CD4-positive, alpha-beta memory T cell (primary cell): ENCODE results near the gene SHLD1. TPM values are rescaled to one million over a fixed set of nuclear protein-coding genes. Genes with fewer than 3 reads are reported as not detected.
A peak's percentile ranks its signal among the peaks of the same experiment; 100 is the strongest.

Experiments
- CTCF ChIA-PET: fragments of 350-600 bp; sonication (Branson Sonifier 250); formaldehyde crosslinking; loops from one replicate; lab custom pipeline; 2021; ENCODE audit warnings: inconsistent platforms; ENCODE audit not compliant: partially characterized antibody; lab: Charles Lee
- POLR2A ChIA-PET: fragments of 350-600 bp; sonication (Branson Sonifier 250); formaldehyde crosslinking; loops from one replicate; lab custom pipeline; 2021; ENCODE audit not compliant: partially characterized antibody; lab: Charles Lee
- DNase-seq, 5 donors: peaks; one replicate each; pipeline versions ENCODE4 v3.0.0 to v3.0.0-alpha.2; 2020 to 2022; ENCODE audit warnings: mixed read lengths in 1 of 5
- H3K27ac ChIP-seq: one replicate; pipeline ENCODE4 v1.7.0; 2013; ENCODE audit warnings: low read depth, low read length
- H3K27me3 ChIP-seq: 2 replicates; pipeline ENCODE4 v1.7.0; 2013; ENCODE audit warnings: mild to moderate bottlenecking, low read length, moderate library complexity; ENCODE audit not compliant: insufficient read depth
- H3K36me3 ChIP-seq: 2 replicates; pipeline ENCODE4 v1.7.0; 2013; ENCODE audit warnings: mild to moderate bottlenecking, low read length, moderate library complexity; ENCODE audit not compliant: insufficient read depth
- H3K4me1 ChIP-seq: 2 replicates; pipeline ENCODE4 v1.7.0; 2013; ENCODE audit warnings: mild to moderate bottlenecking, low read length, moderate library complexity; ENCODE audit not compliant: insufficient read depth
- H3K4me3 ChIP-seq, 2 donors: one replicate each; pipeline ENCODE4 v1.7.0; 2013; ENCODE audit warnings: low read length in 2 of 2, mild to moderate bottlenecking in 1 of 2
- H3K9me3 ChIP-seq, 2 donors: one replicate each; pipeline ENCODE4 v1.7.0; 2013; ENCODE audit warnings: low read length in 2 of 2, control low read depth in 1 of 2; ENCODE audit not compliant: control insufficient read depth in 1 of 2
- H3K27ac Mint-ChIP-seq, 7 donors: one replicate each; pipeline ENCODE4 v1.8.0; 2020 to 2021; ENCODE audit warnings: mixed read lengths in 7 of 7, mild to moderate bottlenecking in 6 of 7, inconsistent platforms in 3 of 7, moderate library complexity in 3 of 7
- H3K27me3 Mint-ChIP-seq, 2 donors: one replicate each; pipeline ENCODE4 v1.8.0; 2020 to 2021; ENCODE audit warnings: mixed read lengths in 2 of 2
- H3K36me3 Mint-ChIP-seq, 2 donors: one replicate each; pipeline ENCODE4 v1.8.0; 2020 to 2021; ENCODE audit warnings: mixed read lengths in 2 of 2, inconsistent platforms in 1 of 2, mild to moderate bottlenecking in 1 of 2
- H3K4me1 Mint-ChIP-seq, 4 donors: one replicate each; pipeline ENCODE4 v1.8.0; 2020 to 2021; ENCODE audit warnings: mixed read lengths in 4 of 4, mild to moderate bottlenecking in 1 of 4
- H3K4me3 Mint-ChIP-seq, 8 donors: one replicate each; pipeline ENCODE4 v1.8.0; 2020 to 2021; ENCODE audit warnings: mixed read lengths in 8 of 8, mild to moderate bottlenecking in 7 of 8, moderate library complexity in 6 of 8, inconsistent platforms in 3 of 8
- H3K9me3 Mint-ChIP-seq, 8 donors: one replicate each; pipeline ENCODE4 v1.8.0; 2020 to 2021; ENCODE audit warnings: mixed read lengths in 8 of 8, mild to moderate bottlenecking in 5 of 8, inconsistent platforms in 3 of 8, moderate library complexity in 1 of 8
- intact Hi-C: fragments of 100-400 bp; cut with micrococcal nuclease; formaldehyde crosslinking; loops from one replicate; pipeline ENCODE4 v1.15.1; 2023
- polyA plus RNA-seq, 2 donors: library from polyadenylated mRNA; unstranded; fragments of 300-500 nt; fragmentation: Illumina TruSeq; gene quantifications; one replicate each; pipeline ENCODE4 v1.2.3, GENCODE V29; 2021
- total RNA-seq, 2 experiments: library from RNA; stranded (reverse); gene quantifications; one replicate each; pipeline ENCODE4 v1.2.3, GENCODE V29; 2021

Gene SHLD1
- total and polyA plus RNA-seq, 4 experiments from 2014 or later = 13.6 to 22.0 (median 18.2) TPM

DNA sequence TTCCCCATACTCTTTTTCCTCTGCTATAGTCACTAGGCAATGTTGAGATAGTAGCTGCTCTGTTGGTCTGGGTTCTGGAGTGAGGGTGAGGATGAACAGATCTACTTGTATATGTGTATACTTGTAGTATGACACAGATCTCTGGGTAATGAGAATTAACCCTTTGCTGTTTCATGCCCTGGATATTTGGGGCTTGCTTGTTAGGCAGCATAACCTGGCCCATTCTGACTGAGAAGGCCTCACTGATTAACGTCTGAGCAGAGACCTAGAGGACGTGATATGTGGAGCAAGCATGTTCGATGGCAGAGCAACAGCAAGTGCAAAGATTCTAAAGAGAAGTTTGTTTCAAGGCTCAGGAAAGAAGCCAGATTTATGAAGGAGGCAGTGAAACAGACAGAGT lies 105.7 kb downstream of the SHLD1 start:
- Mint-ChIP-seq H3K27ac (no peak overlapping the region), H3K9me3 (no peaks in the 10 kb centered on the region), H3K4me1 (peaks cover 2 to 5% (median 3%) of the 10 kb centered on the region in 4 donors), H3K36me3 (peaks cover 0 to 11% of the 10 kb centered on the region in 2 donors), H3K27me3 (no peaks in the 10 kb centered on the region), H3K4me3 (no peak overlapping the region)
- Histone ChIP-seq H3K4me3 (no peak overlapping the region), H3K36me3 (no peaks in the 10 kb centered on the region), H3K9me3 (no peaks in the 10 kb centered on the region), H3K27me3 (no peaks in the 10 kb centered on the region), H3K4me1 (no peaks in the 10 kb centered on the region), H3K27ac (no peak overlapping the region)
- DNase-seq = no peak
- intact Hi-C loops = no loop called here
- ChIA-PET POLR2A (no interaction called here), CTCF (no interaction called here)

- DNase-seq = no peak
- Mint-ChIP-seq H3K4me1 (peaks cover 17 to 39% (median 22%) of the 10 kb centered on the region in 4 donors), H3K27me3 (no peaks in the 10 kb centered on the region), H3K9me3 (no peaks in the 10 kb centered on the region), H3K27ac (peak overlapping the region in 1 of 7 donors; percentile 30), H3K36me3 (peaks cover 9 to 28% of the 10 kb centered on the region in 2 donors), H3K4me3 (no peak overlapping the region)
- Histone ChIP-seq H3K9me3 (no peaks in the 10 kb centered on the region), H3K27ac (no peak overlapping the region), H3K36me3 (no peaks in the 10 kb centered on the region), H3K4me3 (no peak overlapping the region), H3K4me1 (peaks cover 14% of the 10 kb centered on the region), H3K27me3 (no peaks in the 10 kb centered on the region)
- ChIA-PET POLR2A (no interaction called here), CTCF (interaction anchor here (0.8 kb wide), 1 partner anchor 278 kb away, joined by 4 read pairs; no protein-coding TSS in a partner anchor)
- intact Hi-C loops = no loop called here
These were observed 109.4 kb downstream of the SHLD1 start for GRCh38 chr20:5859608-5860007.

DNA sequence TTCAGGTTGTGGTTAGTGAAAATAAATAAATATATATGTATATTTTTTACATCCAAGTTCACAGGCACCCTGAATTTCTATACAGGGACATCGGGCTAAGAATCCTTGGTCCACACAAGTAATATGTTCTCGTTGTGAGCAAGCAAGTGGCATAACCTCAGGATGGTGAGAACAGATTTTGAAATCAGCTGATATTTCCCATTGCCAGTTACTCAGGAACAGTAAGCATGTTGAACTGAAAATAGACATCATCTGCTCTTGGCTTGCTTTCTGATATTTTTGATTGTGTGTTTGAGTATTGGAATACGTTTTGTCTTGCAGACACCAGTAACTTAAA lies 112.5 kb downstream of the SHLD1 start:
- peak overlapping the region in 1 of 8 donors; percentile 52 for H3K4me3 Mint-ChIP-seq
- no peak for DNase-seq
- H3K4me1 ChIP-seq = peaks cover 14% of the 10 kb centered on the region
- H3K4me1 Mint-ChIP-seq = peaks cover 28 to 48% (median 30%) of the 10 kb centered on the region in 4 donors
- ChIA-PET CTCF (no interaction called here), POLR2A (no interaction called here)
- no peaks in the 10 kb centered on the region for H3K9me3 Mint-ChIP-seq
- H3K27me3 Mint-ChIP-seq = no peaks in the 10 kb centered on the region
- no peak overlapping the region for H3K4me3 ChIP-seq
- H3K9me3 ChIP-seq = no peaks in the 10 kb centered on the region
- H3K27ac Mint-ChIP-seq = peak overlapping the region in 3 of 7 donors; percentile 10 to 33 (median 31)
- no peaks in the 10 kb centered on the region for H3K27me3 ChIP-seq
- intact Hi-C loops = no loop called here
- H3K36me3 ChIP-seq = no peaks in the 10 kb centered on the region
- H3K36me3 Mint-ChIP-seq = peaks cover 9 to 20% of the 10 kb centered on the region in 2 donors
- H3K27ac ChIP-seq = no peak overlapping the region

DNA sequence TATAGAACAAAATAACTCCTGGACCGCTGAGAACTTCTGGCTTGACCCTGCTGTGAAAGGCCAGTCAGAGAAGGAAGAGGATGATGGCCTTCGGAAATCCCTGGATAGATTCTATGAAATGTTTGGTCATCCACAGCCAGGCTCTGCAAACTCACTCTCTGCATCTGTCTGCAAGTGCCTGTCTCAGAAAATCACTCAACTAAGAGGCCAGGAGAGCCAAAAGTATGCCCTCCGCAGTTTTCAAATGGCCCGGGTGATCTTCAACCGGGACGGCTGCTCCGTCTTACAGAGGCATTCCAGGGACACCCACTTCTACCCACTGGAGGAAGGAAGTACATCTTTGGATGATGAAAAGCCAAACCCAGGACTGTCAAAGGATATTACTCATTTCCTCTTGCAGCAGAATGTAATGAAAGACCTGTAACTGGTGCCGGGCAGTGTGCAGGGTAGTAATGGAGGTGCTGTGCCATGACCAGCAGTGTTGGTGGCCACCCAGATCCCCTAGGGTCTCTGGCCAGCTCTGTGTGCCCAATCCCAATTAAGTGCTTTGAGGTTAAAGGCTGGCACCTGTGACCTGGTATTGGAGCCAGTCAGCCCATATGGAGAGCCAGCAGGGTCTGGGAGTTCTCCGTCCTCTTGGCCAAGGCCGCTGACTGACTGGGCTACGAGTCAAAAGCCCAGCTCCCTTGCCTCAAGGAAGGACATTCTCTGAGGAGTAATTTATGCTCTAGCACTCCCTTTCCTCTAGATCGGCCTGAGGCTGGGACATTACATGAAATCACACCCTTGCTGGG lies 113.0 kb downstream of the SHLD1 start:
- Histone ChIP-seq H3K27ac (no peak overlapping the region), H3K4me3 (no peak overlapping the region), H3K27me3 (no peaks in the 10 kb centered on the region), H3K9me3 (no peaks in the 10 kb centered on the region), H3K4me1 (peaks cover 14% of the 10 kb centered on the region), H3K36me3 (no peaks in the 10 kb centered on the region)
- peaks cover 28 to 48% (median 30%) of the 10 kb centered on the region in 4 donors for H3K4me1 Mint-ChIP-seq
- DNase-seq = no peak
- H3K36me3 Mint-ChIP-seq = peaks cover 9 to 20% of the 10 kb centered on the region in 2 donors
- ChIA-PET CTCF (interaction anchor here (1.2 kb wide), 1 partner anchor 104 kb away, joined by 4 read pairs; no protein-coding TSS in a partner anchor), POLR2A (interaction anchor here (1.2 kb wide), 1 partner anchor 19 kb away, joined by 3 read pairs; no protein-coding TSS in a partner anchor)
- intact Hi-C loops = no loop called here
- H3K27ac Mint-ChIP-seq = peak overlapping the region in 5 of 7 donors; percentile 10 to 48 (median 31)
- H3K9me3 Mint-ChIP-seq = no peaks in the 10 kb centered on the region
- no peaks in the 10 kb centered on the region for H3K27me3 Mint-ChIP-seq
- H3K4me3 Mint-ChIP-seq = peak overlapping the region in 1 of 8 donors; percentile 52

- Histone ChIP-seq H3K4me3 (no peak overlapping the region), H3K9me3 (no peaks in the 10 kb centered on the region), H3K36me3 (no peaks in the 10 kb centered on the region), H3K27me3 (no peaks in the 10 kb centered on the region), H3K4me1 (peaks cover 14% of the 10 kb centered on the region), H3K27ac (no peak overlapping the region)
- intact Hi-C loops = no loop called here
- ChIA-PET CTCF (interaction anchor here (1.2 kb wide), 1 partner anchor 105 kb away, joined by 4 read pairs; no protein-coding TSS in a partner anchor), POLR2A (no interaction called here)
- H3K27ac Mint-ChIP-seq = peak overlapping the region in 4 of 7 donors; percentile 10 to 89 (median 58)
- H3K4me1 Mint-ChIP-seq = peaks cover 26 to 48% (median 30%) of the 10 kb centered on the region in 4 donors
- DNase-seq = no peak
- H3K4me3 Mint-ChIP-seq = peak overlapping the region in 1 of 8 donors; percentile 46
- no peaks in the 10 kb centered on the region for H3K27me3 Mint-ChIP-seq
- peaks cover 9 to 20% of the 10 kb centered on the region in 2 donors for H3K36me3 Mint-ChIP-seq
- H3K9me3 Mint-ChIP-seq = no peaks in the 10 kb centered on the region
These were observed 114.2 kb downstream of the SHLD1 start for GRCh38 chr20:5864428-5864827.

DNA sequence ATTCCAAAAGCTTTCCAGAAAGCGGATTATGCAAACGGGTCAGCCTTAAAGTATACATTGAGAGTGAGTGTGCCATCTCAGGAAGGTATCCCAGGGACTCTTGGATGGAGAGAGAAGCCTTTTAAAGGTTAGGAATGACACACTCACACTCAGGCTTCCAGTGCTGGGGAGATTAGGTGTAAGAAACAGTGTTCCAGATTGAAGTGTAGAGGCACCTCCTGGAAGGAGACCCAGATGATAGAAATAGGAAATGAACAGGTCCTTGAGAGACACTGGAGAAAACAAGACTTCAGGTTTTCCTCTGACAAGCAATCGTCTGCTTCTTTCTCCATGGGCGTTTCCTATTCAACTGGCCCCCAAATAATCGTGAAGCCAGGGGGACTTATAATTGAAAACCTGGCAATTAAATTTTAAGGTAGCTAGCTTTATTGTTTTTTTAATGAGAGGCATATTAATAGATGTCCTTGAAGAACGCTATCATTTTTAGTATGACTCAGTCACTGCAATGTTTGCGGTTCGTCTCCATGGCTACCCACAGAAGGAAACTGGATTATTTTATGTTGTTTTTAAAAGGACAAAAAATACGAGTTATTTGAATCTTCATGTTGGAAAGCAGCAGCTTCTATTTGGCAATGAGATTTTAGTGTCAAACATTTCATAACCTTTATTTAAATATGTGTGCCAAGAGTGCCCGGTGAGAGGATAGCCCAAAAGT lies 114.8 kb downstream of the SHLD1 start:
- Mint-ChIP-seq H3K27ac (peak overlapping the region in 5 of 7 donors; percentile 39 to 93 (median 55)), H3K4me3 (peak overlapping the region in 1 of 8 donors; percentile 31), H3K27me3 (no peaks in the 10 kb centered on the region), H3K4me1 (peaks cover 26 to 48% (median 30%) of the 10 kb centered on the region in 4 donors), H3K36me3 (peaks cover 9 to 20% of the 10 kb centered on the region in 2 donors), H3K9me3 (no peaks in the 10 kb centered on the region)
- Histone ChIP-seq H3K27me3 (no peaks in the 10 kb centered on the region), H3K4me1 (peaks cover 14% of the 10 kb centered on the region), H3K4me3 (no peak overlapping the region), H3K36me3 (no peaks in the 10 kb centered on the region), H3K27ac (no peak overlapping the region), H3K9me3 (no peaks in the 10 kb centered on the region)
- CTCF ChIA-PET = interaction anchor here (1.2 kb wide), 1 partner anchor 106 kb away, joined by 4 read pairs; no protein-coding TSS in a partner anchor
- DNase-seq = peak in 3 of 5 donors; percentile 25 to 60 (median 45)
- intact Hi-C loops = no loop called here
- POLR2A ChIA-PET = no interaction called here

GRCh38 chr20:5865604-5866003 lies 115.4 kb downstream of the SHLD1 start:
- Mint-ChIP-seq H3K4me3 (peak overlapping the region in 1 of 8 donors; percentile 31), H3K9me3 (no peaks in the 10 kb centered on the region), H3K27me3 (no peaks in the 10 kb centered on the region), H3K27ac (peak overlapping the region in 4 of 7 donors; percentile 39 to 93 (median 58)), H3K4me1 (peaks cover 26 to 48% (median 30%) of the 10 kb centered on the region in 4 donors), H3K36me3 (peaks cover 9 to 20% of the 10 kb centered on the region in 2 donors)
- Histone ChIP-seq H3K36me3 (no peaks in the 10 kb centered on the region), H3K27me3 (no peaks in the 10 kb centered on the region), H3K9me3 (no peaks in the 10 kb centered on the region), H3K4me1 (peaks cover 14% of the 10 kb centered on the region), H3K27ac (no peak overlapping the region), H3K4me3 (no peak overlapping the region)
- DNase-seq = no peak
- ChIA-PET POLR2A (no interaction called here), CTCF (no interaction called here)
- intact Hi-C loops = no loop called here
